Activated naive CD4-positive, alpha-beta T cell treated with anti-CD3 and anti-CD28 coated beads, Interleukin-2, amount 50 U/mL, for 72 hours (primary cell): ENCODE results near the gene SERINC2. TPM values are rescaled to one million over a fixed set of nuclear protein-coding genes. Genes with fewer than 3 reads are reported as not detected.
A peak's percentile ranks its signal among the peaks of the same experiment; 100 is the strongest.

ENCODE experiments used
- ATAC-seq, 2 donors: fragments of 150-1000 bp; cut with Tn5 transposase; 2 replicates each; pipeline ENCODE4 v1.10.0; 2021; ENCODE audit warnings: mild to moderate bottlenecking in 2 of 2, moderate library complexity in 2 of 2
- DNase-seq, 2 donors: peaks; one replicate each; pipeline ENCODE4 v3.0.0; 2021 to 2022; ENCODE audit warnings: low spot score in 2 of 2
- H3K27ac Mint-ChIP-seq, 2 donors: one replicate each; pipeline ENCODE4 v1.8.0; 2022; ENCODE audit warnings: mild to moderate bottlenecking in 2 of 2, mixed read lengths in 2 of 2
- H3K36me3 Mint-ChIP-seq, 2 donors: one replicate each; pipeline ENCODE4 v1.8.0; 2022; ENCODE audit warnings: mixed read lengths in 2 of 2
- H3K9me3 Mint-ChIP-seq, 2 donors: one replicate each; pipeline ENCODE4 v1.8.0; 2022; ENCODE audit warnings: mixed read lengths in 2 of 2
- total RNA-seq, 2 donors: library from RNA; stranded (reverse); gene quantifications; one replicate each; pipeline ENCODE4 v1.2.3, GENCODE V29; 2022

SERINC2 gene
- under 1 TPM in 1 of 2 donors, not detected in 1; 0.59 TPM for total RNA-seq

DNA sequence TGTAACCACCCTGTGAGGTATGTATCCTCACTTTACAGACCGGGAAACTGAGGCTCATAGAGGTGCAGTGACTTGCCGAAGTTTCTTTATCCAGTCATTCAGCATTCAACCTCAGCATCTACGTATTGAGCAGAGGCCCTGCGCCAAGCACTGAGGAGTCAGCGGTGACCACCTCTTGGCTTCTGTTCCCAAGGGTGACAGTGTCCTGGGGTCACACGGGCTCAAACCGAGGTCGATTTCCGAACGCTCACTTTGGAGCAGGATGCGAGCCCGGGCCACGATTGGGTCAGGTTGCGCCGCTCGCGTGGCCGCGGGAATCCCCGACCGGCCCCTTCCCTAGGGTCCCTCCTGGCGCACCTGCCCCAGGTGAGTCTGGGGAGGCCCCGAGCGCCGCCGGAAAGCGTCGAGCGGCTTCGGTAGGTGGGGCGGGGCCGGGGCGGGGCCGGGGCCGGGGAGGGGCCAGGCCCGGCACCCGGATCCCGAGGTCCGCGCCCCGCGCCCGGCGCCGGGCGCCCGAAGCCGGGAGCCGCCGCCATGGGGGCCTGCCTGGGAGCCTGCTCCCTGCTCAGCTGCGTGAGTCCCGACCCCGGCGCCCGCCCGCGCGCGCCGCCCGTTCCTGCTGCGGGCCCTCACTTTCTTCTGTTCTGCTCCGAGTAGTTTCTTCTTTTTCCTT lies at the start of gene SERINC2:
Gene SERINC2 (plus strand): TSS at position 482 of the 673 bp plus-strand sequence. CDS start 53 bp downstream, at position 535.
- no peaks in the 10 kb centered on the region for H3K9me3 Mint-ChIP-seq
- no peak for DNase-seq

DNA sequence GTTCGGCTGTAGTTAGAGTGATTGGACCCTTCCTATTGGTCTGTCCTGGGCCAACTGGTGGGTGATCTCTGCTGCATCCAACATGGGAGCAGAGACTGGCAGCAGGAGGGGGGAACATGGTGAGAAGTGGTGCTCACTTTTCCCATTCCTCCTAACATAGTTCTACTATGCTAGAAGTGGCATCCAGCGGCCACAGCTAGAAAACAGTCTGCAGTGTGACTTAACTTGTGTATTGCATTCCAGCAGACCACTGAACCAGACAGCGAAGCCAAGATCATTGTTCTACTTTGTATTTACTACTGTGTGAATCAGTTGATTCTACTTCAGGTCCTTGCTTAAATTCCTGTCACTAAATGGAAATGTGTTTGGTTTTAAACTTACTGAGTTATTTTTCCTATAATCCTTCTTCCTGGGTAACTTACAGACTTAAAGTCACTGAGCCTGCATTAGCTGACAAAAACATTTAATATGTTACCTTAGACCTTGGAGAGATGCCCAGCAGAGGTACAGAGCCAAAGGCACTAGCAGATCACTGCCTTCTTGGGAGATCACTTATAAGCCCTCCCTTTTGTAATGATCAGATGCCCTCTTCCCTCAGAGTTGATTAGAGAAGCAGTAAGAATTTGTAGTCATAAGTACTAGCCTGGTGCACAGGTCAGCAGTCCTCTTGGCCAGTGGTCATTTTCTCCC lies 48.3 kb upstream of the SERINC2 start:
- H3K36me3 Mint-ChIP-seq: no peaks in the 10 kb centered on the region
- DNase-seq (no peak), ATAC-seq (no peak)
- H3K27ac Mint-ChIP-seq: no peak overlapping the region
- H3K9me3 Mint-ChIP-seq: no peaks in the 10 kb centered on the region

More for the DNA sequence above, at the start of gene SERINC2:
- Mint-ChIP-seq H3K27ac (no peak within 1 kb of the TSS), H3K36me3 (peaks cover 4 to 6% of the 10 kb centered on the region in 2 donors)
- ATAC-seq: peak; percentile 60 to 83

DNA sequence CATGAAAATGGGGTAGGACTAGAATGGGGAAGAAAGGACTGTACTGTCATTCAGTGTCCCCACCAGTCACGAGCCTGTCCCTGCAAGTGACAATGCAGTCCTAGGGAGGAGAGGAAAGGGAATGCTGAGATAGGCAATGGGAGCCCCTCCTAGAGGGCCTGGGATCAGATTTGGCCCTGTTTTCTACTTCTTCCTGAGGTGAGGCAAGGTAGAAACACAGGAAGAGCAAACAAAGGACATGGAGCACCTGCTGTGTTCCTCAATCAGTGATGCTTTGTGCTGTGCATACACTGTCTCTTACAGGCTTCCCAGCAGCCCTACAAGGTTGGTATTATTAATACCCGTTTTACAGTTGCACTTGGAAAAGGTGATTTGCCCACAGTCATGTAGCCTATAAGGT lies 46.2 kb upstream of the SERINC2 start:
- H3K36me3 Mint-ChIP-seq: no peaks in the 10 kb centered on the region
- DNase-seq (no peak), ATAC-seq (no peak)
- H3K27ac Mint-ChIP-seq: peak overlapping the region in 1 of 2 donors; percentile 36
- H3K9me3 Mint-ChIP-seq: no peaks in the 10 kb centered on the region

DNA sequence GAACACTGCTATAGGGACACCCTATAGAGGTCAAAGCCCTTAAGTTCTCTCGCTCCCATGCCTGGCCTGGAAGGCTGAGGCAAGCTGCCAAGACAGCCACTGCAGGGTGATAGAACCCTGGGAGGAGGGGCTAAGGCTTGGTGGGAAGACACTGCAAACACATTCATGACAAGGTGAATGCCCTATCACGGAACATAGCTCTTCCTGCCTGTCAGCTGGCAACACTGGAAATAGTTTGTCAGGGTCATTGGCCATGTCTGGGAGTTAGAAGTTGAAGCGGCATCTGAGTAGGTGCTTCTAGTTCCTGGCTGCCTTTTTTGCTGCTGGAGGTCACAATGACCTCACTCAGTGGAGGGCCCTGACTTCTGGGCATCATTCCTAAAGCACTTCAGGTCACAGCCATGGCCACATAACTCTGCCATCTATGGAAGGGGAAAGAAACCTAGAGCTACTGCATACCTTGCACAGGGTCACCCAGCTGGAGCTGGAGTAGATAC lies 44.4 kb upstream of the SERINC2 start:
- ATAC-seq (no peak), DNase-seq (no peak)
- H3K27ac Mint-ChIP-seq: no peak overlapping the region
- no peaks in the 10 kb centered on the region for H3K9me3 Mint-ChIP-seq
- no peaks in the 10 kb centered on the region for H3K36me3 Mint-ChIP-seq

DNA sequence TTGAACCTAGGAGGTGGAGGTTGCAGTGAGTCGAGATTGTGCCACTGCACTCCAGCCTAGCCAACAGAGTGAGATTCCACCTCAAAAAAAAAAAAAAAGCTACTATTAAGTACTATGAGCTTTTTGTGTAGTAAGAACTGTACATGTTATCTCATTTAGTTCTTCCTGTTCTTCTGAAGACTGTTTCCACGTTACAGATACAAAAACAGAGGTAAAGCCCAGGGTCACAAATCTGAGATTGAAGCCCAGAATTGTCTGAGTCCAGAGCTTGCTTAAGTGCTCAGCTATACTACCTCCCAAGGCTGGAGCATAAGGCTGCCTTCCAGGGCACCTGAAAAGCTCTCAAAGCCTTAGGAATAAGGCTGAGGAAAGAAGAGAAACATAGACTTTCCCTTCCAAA lies 43.0 kb upstream of the SERINC2 start:
- Mint-ChIP-seq H3K36me3 (no peaks in the 10 kb centered on the region), H3K27ac (no peak overlapping the region), H3K9me3 (no peaks in the 10 kb centered on the region)
- peak in 1 of 2 donors; percentile 24 for ATAC-seq
- DNase-seq: no peak

DNA sequence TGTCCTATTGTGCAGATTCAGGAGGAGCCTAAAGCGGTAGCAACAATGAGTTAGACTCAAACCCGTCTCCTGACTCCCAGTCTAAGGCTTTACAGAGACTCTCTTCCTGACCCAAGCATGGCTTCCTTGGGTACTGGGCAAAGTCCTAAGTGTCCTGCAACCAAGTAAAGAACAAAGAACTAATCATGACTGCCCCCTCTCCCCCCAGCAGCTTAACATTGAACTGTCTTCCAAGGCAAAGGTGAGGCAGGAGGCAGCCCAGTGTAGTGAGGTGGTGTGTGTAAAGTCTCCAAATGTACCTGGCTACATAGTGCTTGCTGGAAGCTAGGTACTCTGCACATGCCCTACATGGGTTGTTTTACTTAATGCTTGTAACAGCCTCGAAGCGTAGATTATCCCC lies 42.4 kb upstream of the SERINC2 start:
- no peak for ATAC-seq

DNA sequence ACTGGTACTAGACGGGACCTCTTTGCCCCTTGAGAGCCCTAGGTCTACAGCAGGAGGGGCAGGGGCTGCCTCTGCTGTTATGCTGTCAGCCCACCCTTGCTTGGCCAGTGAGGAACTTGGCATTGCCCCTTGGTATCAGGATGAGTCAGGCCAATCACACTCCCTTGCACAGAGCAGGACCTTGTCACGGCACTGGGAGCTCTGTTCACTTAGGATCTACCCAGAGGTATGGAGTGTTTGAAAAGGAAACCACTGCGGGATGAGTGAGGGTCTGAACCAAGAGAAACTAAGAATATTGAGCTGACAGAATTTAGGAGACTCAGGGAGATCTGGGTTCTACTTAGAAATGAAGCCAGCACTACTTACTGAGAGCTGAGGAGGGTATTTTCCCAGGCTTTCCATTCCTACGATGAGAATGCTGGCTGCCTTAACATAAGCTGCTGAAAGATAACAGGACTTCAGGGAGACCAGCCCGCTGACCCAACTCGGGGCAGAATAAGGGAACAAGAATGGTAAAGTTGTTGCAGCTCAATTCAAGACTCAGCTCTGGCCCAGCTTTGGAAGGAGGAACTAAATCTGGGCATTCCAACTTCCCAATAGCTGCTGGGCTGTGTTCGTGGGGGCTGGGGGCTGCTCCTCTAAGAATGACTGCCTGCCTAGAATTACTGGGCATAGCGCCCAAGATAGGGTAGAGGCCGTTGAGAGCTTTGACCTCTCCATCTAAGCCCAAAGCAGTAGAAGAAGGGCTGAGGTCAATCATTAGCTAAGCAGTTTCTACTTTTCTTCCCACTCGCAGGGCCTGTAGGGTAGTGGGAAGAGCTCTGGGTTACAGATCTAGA lies 41.7 kb upstream of the SERINC2 start:
- ATAC-seq (no peak), DNase-seq (no peak)
- H3K27ac Mint-ChIP-seq: no peak overlapping the region
- H3K9me3 Mint-ChIP-seq: no peaks in the 10 kb centered on the region
- no peaks in the 10 kb centered on the region for H3K36me3 Mint-ChIP-seq

More for the DNA sequence above, 42.4 kb upstream of the SERINC2 start:
- no peak for DNase-seq
- Mint-ChIP-seq H3K36me3 (no peaks in the 10 kb centered on the region), H3K27ac (no peak overlapping the region), H3K9me3 (no peaks in the 10 kb centered on the region)

DNA sequence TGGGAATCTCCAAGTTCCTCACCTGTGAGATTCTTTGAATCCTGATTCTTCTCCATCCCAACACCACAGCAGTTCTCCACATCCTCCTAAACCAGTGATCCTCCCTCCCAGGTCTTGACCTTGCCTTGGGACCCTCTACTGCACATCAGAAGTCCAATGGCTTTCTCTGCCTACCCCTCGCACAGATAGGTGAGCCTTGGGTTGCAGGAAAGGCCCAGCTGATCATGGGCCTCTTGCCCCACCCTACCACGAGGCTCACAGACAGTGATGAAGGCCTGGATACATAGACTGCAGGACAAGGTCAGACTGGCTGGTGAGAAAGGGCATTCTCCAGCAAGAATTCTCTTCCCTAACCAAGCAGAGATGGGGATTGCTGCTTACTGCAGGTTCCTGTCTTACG lies 41.0 kb upstream of the SERINC2 start:
- DNase-seq (no peak), ATAC-seq (no peak)
- Mint-ChIP-seq H3K9me3 (no peaks in the 10 kb centered on the region), H3K27ac (no peak overlapping the region), H3K36me3 (no peaks in the 10 kb centered on the region)

DNA sequence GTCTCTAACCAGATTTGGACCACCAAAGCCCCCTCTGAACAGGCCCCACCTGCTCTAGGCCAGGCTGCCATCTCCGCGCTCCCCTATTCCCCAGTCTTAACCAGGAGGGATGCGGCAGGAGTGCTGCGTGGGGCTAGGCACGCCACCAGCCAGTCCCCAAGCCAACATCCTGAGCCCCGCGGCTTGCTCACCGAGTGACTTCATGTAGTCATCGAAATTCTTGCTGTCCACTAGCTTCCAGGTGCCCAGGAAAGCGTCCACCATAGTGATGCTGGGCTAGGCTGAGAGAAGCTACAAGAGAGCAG lies 40.3 kb upstream of the SERINC2 start:
- DNase-seq: no peak
- peak in 1 of 2 donors; percentile 7 for ATAC-seq

DNA sequence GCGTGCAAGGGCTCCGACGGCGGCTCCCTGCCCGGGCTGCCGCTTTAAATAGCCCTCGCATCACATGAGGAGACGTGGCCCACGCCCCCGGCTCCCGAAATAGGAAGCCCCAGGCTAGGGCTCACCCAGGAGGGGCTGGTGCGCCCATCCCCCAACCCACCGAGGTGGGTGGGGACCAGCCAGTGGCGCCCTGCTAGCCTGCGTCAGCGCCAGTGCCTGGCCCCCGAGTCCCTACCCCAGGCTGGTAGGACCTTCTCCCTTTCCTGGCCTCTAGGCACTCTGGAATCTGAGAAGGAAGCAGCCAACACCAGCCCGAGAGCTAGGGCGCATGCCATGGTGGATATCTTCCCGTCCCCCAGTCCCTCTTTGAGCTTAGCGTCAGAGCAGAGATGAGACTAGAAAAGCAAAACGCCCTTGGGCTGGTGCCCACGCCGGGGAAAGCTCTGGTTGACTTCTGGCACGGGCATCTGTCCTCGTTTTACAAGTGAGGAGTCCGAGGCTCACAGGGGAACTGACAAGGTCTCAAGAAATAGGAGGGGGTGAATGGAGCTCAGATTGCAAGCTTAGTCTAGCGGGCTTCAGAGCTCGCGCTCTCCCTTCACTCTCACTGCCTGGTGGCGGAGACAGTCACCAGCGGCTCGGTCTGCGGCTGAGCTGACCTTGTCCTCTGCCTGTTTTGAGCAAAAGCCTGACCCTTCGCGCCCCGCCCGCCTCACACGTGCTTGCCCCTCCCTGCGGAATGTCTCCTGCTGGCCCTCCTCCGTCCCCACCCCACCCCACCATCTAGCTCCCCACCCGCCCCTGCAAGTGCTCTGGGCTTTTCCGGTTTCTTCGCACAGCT lies 39.7 kb upstream of the SERINC2 start, which contains the start of gene FABP3:
Gene FABP3 (minus strand): TSS at position 21 of the 841 bp plus-strand sequence. CDS start 62 bp downstream, outside the sequence.
- Mint-ChIP-seq H3K27ac (peak within 1 kb of the TSS in 1 of 2 donors; percentile 68), H3K36me3 (no peaks in the 10 kb centered on the region), H3K9me3 (no peaks in the 10 kb centered on the region)
- DNase-seq (peak in 1 of 2 donors; percentile 17), ATAC-seq (peak; percentile 63 to 68)

More for the DNA sequence above, 40.3 kb upstream of the SERINC2 start:
- no peaks in the 10 kb centered on the region for H3K9me3 Mint-ChIP-seq
- H3K36me3 Mint-ChIP-seq: no peaks in the 10 kb centered on the region
- no peak overlapping the region for H3K27ac Mint-ChIP-seq

DNA sequence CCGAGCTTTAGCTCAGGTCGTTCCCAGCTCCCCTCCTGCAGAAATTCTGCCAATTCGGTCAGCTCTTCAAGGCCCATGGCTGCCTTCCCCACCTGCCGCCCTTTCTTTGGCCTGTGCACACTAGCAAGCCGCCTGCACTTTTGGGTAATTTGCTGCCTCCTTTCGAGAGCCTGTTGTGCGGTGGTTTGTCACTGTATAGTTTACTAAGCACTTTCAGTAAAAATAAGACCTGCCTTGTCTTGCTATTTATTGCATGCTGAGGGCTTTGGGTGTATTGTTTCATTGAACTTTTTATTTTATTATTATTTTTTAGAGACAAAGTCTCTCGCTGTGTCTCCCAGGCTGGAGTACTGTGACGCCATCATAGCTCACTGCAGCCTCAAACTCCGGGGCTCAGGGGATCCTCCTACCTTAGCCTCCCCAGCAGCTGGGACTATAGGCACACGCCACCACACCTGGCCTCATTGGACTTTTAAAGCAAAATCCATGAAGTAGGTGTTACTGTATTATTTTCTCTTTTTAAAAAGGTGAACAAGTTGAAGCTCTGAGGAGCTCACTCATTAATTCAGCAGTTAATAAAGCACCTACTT lies 39.0 kb upstream of the SERINC2 start:
- Mint-ChIP-seq H3K9me3 (no peaks in the 10 kb centered on the region), H3K27ac (peak overlapping the region in 1 of 2 donors; percentile 68), H3K36me3 (no peaks in the 10 kb centered on the region)
- ATAC-seq (peak in 1 of 2 donors; percentile 12), DNase-seq (no peak)

DNA sequence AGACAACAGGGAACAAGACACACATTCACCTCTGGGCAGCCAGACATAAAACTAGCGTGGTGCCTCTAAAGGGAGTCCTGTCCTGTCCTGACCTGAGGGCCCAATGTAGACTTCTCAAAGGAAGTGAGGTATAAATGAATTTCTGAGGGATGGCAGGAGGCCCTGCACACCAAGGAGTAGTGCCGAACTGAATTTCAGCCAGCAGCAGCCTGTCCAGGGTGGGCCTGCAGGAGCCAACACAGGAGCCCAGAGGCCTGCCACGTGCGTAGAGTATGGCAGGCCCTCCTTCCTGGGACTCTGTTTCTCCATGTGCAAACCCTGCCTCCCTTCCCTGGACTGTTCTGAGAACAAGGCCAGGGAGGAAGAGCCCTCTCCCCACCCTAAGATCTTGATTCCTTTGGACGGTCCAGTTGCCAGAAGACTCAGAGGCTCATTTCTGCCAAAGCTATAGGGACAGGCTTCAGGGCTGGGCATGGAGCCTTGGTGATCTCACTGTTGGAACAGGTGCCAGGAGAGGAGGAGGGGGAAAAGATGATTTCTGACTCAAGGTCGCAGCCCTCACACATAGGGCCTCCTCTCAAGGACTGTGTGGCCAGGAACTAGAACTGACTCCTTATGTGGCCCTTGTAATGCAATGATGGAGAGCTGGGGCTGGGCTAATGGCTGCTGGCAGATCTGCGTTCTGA lies 38.4 kb upstream of the SERINC2 start:
- no peak overlapping the region for H3K27ac Mint-ChIP-seq
- DNase-seq (no peak), ATAC-seq (no peak)
- H3K36me3 Mint-ChIP-seq: no peaks in the 10 kb centered on the region
- no peaks in the 10 kb centered on the region for H3K9me3 Mint-ChIP-seq

DNA sequence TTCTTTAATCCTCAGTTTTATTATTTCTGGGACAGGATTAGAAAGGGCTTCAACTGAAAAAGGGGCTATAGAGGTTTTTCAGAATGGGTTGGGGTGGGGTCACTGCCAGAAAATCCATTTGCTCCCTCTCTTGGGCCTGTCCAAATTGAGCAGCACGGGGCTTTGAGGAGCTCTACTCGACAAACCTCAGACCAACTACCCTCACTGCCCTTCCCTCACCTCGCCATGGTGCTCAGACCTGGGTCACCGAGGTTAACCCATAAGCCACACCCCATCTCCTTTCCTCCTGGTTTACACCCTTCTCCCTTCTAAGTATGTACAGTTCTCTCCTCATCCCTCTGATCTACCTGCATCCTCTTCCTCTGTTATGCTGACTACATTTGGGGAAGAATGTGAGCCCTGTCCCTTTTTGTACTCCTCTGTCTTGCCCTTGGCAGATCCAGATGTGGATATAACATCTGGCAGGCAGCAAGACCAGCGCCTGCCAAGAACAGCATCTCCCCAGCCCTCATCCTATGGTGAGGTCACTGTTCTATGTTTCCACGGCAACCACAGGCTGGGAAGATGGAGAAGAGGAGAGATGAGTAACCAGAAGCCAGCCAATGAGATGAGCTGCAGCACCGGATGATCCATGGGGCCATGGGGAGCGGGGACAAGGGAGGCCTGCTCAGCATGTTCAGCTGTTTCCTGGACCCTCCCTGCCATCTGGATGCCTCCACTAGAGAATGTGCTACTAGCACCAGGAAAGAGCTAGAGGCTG lies 36.5 kb upstream of the SERINC2 start:
- Mint-ChIP-seq H3K9me3 (no peaks in the 10 kb centered on the region), H3K36me3 (no peaks in the 10 kb centered on the region), H3K27ac (peak overlapping the region in 1 of 2 donors; percentile 93)
- DNase-seq (no peak), ATAC-seq (no peak)

DNA sequence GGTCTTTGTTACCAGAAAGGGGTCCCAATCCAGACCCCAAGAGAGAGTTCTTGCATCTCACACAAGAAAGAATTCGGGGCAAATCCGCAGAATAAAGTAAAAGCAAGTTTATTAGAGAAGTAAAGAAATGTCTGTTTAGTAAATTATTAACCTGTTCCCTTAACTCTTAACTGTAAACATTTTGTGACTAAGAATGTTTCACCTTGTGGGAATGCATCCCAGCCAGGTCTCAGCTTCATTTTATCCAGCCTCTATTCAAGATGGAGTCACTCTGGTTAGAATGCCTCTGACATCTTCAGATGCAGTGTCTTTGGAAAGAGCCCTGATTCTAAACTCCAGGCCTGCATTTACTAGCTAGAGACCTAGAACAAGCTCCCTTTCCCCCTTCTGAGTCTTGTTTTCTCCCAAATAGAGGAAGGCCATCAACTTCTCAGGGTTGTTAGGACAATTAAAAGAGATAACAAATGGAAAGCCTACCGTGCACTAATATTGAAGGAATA lies 35.6 kb upstream of the SERINC2 start:
- Mint-ChIP-seq H3K27ac (no peak overlapping the region), H3K9me3 (no peaks in the 10 kb centered on the region), H3K36me3 (no peaks in the 10 kb centered on the region)
- DNase-seq: no peak
- ATAC-seq: no peak

DNA sequence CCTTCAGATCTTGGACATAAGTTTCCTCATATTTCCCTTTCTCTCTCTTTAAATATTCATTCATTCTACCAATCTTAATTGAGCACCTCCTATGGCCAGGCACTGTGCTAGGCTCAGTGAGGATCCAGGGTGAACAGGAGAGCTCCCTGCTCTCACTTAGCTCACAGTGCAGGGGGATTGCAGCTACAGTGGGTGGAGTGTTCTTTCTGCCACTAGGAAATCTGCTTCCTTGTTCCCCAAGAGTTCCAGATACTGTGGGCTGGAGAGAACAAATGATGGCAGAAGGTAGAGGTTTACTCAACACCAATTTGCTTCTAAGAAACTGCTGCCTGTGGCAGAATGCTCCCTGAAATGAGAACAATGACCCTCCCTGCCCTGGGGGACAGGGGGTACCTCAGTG lies 35.0 kb upstream of the SERINC2 start:
- no peak for ATAC-seq
- no peak overlapping the region for H3K27ac Mint-ChIP-seq
- no peak for DNase-seq

More for the DNA sequence above, 35.0 kb upstream of the SERINC2 start:
- H3K9me3 Mint-ChIP-seq: no peaks in the 10 kb centered on the region
- no peaks in the 10 kb centered on the region for H3K36me3 Mint-ChIP-seq
